Choroid plexus epithelial cell (primary cell): ENCODE data around the gene AP3S1.

Source experiments
- DNase-seq: peaks from one replicate; pipeline ENCODE4 v3.0.0-alpha.2; 2010; ENCODE audit warnings: low read depth
- H3K4me3 ChIP-seq: 2 replicates; pipeline ENCODE4 v1.5.1; 2011; ENCODE audit warnings: low read depth, mild to moderate bottlenecking, control low read depth, low read length, moderate library complexity
- TF ChIP-seq, protein P1 (sequence below): conservative IDR thresholded peaks from 2 replicates; pipeline ENCODE4 v1.5.1; 2011; ENCODE audit warnings: low read depth, mild to moderate bottlenecking, control low read depth, inconsistent platforms, low read length, moderate library complexity

AP3S1 gene

GRCh38 chr5:115849258-115849798, 7.6 kb downstream of the AP3S1 start:
- no peak overlapping the region for H3K4me3 ChIP-seq
- TF ChIP-seq, protein P1, sequence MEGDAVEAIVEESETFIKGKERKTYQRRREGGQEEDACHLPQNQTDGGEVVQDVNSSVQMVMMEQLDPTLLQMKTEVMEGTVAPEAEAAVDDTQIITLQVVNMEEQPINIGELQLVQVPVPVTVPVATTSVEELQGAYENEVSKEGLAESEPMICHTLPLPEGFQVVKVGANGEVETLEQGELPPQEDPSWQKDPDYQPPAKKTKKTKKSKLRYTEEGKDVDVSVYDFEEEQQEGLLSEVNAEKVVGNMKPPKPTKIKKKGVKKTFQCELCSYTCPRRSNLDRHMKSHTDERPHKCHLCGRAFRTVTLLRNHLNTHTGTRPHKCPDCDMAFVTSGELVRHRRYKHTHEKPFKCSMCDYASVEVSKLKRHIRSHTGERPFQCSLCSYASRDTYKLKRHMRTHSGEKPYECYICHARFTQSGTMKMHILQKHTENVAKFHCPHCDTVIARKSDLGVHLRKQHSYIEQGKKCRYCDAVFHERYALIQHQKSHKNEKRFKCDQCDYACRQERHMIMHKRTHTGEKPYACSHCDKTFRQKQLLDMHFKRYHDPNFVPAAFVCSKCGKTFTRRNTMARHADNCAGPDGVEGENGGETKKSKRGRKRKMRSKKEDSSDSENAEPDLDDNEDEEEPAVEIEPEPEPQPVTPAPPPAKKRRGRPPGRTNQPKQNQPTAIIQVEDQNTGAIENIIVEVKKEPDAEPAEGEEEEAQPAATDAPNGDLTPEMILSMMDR: no peak
- no peak for DNase-seq

DNA sequence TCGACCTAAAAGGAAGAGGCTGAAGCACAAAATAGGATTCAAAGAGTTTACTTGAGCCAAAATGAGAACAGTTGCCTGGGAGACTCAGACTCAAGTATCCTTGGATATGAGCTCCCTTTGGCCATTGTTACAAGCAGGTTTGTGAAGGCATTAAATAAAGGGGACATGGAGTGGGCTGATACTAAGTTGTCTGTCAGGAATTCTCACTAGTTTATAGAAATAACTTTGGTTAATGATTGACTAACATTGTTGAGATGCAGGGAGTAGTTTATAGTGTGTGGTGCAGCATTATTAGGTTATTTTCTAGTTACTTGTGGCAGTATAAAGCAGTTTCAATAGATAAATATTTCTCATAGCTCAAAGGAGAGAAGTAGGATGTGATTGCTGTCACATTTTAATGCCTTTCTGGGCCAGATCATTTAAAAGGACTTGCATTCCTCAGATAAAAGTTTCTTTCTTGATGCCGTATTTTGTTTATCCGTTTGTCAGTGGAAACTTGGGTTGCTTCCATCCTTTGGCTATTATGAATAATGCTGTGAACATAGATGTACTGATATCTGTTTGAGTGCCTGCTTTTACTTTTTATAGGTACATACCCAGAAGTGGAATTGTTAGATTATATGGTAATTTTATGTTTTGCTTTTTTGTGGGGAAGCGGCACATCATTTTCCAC, 9.1 kb downstream of the AP3S1 start:
- no peak overlapping the region for H3K4me3 ChIP-seq
- DNase-seq: peak; percentile 80
- TF ChIP-seq, protein P1: no peak

GRCh38 chr5:115854139-115854538, 12.4 kb downstream of the AP3S1 start:
- DNase-seq: no peak
- no peak overlapping the region for H3K4me3 ChIP-seq
- TF ChIP-seq, protein P1: no peak

DNA sequence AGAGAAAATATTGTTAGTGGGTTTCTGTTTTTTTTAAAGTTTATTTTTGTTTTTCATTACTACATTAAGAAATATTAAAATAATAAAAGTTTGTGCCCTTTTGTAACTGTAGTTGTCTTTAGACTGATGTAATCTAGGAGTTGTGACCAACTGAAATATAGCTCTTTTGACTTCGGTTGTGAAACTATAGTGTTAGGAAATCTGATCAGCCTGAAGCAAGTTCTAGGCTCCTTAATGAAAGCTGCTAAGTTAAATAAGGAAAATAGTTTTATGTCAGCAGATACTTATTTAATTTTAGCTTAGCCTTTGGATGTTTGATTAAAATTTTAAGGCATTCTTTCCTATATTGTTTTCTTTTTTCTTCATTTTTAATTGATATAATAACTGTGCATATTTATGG, 14.2 kb downstream of the AP3S1 start:
- H3K4me3 ChIP-seq: no peak overlapping the region
- TF ChIP-seq, protein P1: no peak
- DNase-seq: peak; percentile 82

DNA sequence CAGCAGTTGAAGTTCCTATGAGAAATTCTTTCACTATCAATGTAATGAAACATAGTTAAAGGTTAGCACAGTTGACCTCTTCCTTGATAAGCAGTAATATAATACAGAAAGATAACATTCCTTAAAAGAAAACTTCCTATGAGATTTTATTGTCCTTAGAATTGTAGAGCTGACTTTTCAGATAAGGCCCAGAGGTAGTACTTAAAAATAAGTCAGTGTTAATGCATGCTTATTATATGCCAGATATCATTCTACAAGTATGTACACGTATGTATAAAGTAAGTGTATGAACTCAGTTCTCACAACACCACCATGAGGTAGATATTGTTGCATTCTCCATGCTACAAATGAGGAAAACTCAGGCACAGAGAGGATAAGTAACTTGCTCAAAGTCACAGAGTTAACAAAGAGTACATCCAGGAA, 15.3 kb downstream of the AP3S1 start:
- no peak overlapping the region for H3K4me3 ChIP-seq
- TF ChIP-seq, protein P1: no peak
- DNase-seq: no peak

DNA sequence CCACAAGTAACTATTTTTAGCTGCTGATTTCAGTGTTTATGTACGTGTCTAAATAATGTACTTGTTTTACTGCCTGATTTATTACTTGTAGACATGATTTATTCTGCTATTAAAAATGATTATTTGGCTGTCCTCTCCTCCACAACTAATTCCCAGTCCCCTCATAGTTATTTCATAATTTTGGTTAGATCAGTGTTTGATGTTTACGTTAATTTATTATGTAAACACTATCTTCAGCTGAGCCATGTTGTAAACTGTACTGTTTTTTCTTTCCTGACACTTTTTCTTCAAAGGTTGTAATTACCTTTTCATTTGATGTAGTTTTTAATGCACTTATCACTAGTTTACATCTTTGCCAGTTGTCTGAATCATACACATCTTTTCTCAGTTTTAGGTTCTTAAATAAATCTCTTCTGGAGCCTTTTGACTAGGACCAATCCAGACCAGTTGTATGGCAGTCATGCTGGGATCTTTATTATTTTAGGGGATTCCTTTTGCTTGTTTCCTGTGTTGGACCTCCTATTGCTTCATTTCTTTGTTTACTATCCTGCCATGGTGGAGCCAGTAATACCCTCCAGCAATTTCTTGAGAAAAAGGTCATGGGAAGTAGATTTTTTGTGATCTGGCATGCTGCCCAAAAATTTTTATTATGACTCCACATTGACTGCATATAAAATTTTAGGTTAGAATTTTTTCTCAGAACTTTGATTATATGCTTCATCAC, 16.1 kb downstream of the AP3S1 start:
- DNase-seq: peak; percentile 90
- H3K4me3 ChIP-seq: no peak overlapping the region
- TF ChIP-seq, protein P1: no peak
